GM12892 (cell line): Measurements from ENCODE around the gene KRT82.

ENCODE experiments used
- DNase-seq: peaks from one replicate; pipeline ENCODE4 v3.0.0; 2011; ENCODE audit not compliant: insufficient read length
- FAIRE-seq: peaks from 2 replicates; lab custom pipeline; 2011; peaks lifted over from hg19 to GRCh38; lab: Jason Lieb, UNC
- POLR2A ChIP-seq: IDR thresholded peaks from 2 replicates; pipeline ENCODE4 v1.6.1; 2011; ENCODE audit warnings: low read depth, low read length, control low read depth
- POLR2AphosphoS5 ChIP-seq: IDR thresholded peaks from 2 replicates; pipeline ENCODE4 v1.6.1; 2011; ENCODE audit warnings: low read depth, low read length, control low read depth
- TAF1 ChIP-seq: IDR thresholded peaks from 2 replicates; pipeline ENCODE4 v1.6.1; 2011; ENCODE audit warnings: low read depth, mild to moderate bottlenecking, control low read depth, low read length, borderline replicate concordance

Gene KRT82

DNA sequence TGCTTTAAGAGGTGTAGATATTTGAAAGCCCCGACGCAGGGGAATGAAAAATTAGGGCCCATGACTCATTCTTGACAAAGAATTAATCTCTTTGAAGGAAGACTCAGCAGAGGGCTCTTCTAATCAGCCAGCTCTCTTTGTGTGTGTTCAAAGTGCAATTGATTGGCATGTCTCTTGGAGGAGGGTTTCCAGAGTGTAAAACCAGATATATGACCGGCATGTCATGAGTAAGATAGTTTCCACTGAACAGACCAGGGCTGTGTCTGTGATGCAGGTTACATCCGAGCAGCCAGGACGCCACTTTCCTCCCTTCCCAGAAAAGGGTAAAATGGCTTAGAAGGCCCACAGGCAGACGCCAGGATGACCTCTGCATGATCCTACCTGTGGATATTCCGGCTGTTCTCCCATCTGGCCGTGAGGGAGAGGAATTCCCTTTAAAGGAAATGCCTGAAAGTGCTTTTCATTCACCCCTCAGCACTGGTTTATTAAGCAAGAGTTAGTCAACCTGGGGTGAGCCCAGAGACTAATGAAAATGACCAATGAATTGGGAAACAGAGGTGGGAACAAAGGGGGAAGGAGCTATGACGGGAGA is 35.3 kb upstream of the KRT82 start:
- DNase-seq (no peak), FAIRE-seq (no peak)
- TF ChIP-seq TAF1: no peak
- TF ChIP-seq POLR2A: no peak
- no peak for TF ChIP-seq POLR2AphosphoS5

GRCh38 chr12:52440821-52441319 is 34.7 kb upstream of the KRT82 start:
- DNase-seq (no peak), FAIRE-seq (no peak)
- TF ChIP-seq POLR2A (no peak), TAF1 (no peak), POLR2AphosphoS5 (no peak)

DNA sequence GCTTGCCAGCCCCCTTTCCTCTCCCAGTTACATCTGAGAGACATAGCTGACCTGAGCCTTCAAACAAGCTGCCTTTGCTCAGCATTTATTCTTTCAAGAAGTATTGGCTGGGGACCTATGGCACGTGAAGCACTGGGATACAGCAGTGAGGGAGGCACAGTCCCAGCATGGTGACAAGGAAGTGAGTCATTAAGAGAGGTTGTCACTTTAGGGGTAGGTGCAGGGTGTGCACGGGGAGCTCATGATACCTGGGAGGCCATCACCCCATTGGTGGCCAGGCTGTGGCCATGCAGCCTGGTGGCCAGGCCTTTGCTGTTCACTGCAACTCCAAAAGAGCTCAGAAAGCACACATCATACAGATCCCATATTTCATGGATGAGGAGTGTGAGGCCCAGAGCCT is 33.7 kb upstream of the KRT82 start:
- no peak for TF ChIP-seq TAF1
- TF ChIP-seq POLR2A: no peak
- no peak for TF ChIP-seq POLR2AphosphoS5
- FAIRE-seq (no peak), DNase-seq (no peak)

DNA sequence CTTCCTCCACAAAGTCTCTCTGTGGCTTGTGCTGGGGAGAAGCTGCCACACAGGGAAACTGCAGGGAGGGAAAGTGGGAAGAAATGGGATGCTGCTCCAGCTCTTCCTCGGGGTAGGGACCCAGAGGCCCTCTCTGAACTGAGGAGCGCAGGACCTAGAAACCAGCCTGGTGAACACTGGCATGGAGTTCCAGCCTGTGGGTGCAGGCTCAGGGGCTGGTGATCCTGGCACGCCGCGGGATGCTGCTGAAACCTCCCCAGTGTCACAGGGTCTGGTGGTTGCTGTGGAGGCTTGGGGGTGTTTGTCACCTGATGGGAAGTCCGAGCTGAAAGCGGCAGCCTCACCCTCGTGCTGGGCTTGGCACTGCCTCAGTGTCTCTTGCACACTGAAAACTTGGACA is 33.3 kb upstream of the KRT82 start:
- TF ChIP-seq POLR2A: no peak
- no peak for TF ChIP-seq TAF1
- no peak for DNase-seq
- no peak for FAIRE-seq

- no peak for TF ChIP-seq TAF1
- TF ChIP-seq POLR2AphosphoS5: no peak
- TF ChIP-seq POLR2A: no peak
Observed at GRCh38 chr12:52438305-52439301, 32.5 kb upstream of the KRT82 start.

DNA sequence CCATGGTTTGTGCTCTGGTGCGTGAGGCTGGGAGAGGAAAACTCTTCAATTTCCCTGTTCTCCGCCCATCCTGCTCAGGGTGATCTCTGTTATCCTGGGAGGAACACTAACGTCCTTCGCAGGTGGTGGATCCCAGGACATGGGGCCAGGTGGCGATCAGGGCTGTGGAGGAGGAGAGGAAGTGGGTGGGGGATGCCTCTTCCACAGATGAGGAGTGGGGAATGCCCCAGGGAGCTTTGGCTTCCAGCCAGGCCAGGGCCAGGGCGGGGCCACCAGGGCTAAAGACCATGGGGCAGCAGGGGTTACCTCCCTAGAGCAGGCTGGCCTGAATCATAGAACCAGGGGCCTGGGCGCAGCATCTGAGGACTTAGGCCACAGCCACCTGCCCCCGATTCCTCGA is 31.4 kb upstream of the KRT82 start:
- FAIRE-seq (no peak), DNase-seq (no peak)
- TF ChIP-seq POLR2A: no peak
- TF ChIP-seq POLR2AphosphoS5: no peak
- no peak for TF ChIP-seq TAF1

More at GRCh38 chr12:52438305-52439301, 32.5 kb upstream of the KRT82 start:
- DNase-seq (no peak), FAIRE-seq (no peak)

GRCh38 chr12:52436828-52437474 is 30.8 kb upstream of the KRT82 start:
- FAIRE-seq (no peak), DNase-seq (no peak)
- TF ChIP-seq POLR2A: no peak
- no peak for TF ChIP-seq POLR2AphosphoS5
- no peak for TF ChIP-seq TAF1

- FAIRE-seq: no peak
- no peak for DNase-seq
- no peak for TF ChIP-seq TAF1
- TF ChIP-seq POLR2AphosphoS5: no peak
- no peak for TF ChIP-seq POLR2A
Observed at GRCh38 chr12:52436000-52436827, 30.1 kb upstream of the KRT82 start.

GRCh38 chr12:52435659-52435999 is 29.5 kb upstream of the KRT82 start:
- no peak for TF ChIP-seq POLR2A
- no peak for TF ChIP-seq POLR2AphosphoS5
- no peak for TF ChIP-seq TAF1
- FAIRE-seq: no peak
- no peak for DNase-seq

- TF ChIP-seq POLR2A (no peak), POLR2AphosphoS5 (no peak), TAF1 (no peak)
- FAIRE-seq (no peak), DNase-seq (no peak)
Observed at GRCh38 chr12:52434760-52435530, 28.8 kb upstream of the KRT82 start.
